Erythroblast (primary cell): ENCODE data around the gene NFATC1.

ENCODE experiments used
- GATA1 ChIP-seq: IDR thresholded peaks from 2 replicates; pipeline ENCODE4 v1.6.1; 2011; ENCODE audit warnings: low read depth, mild to moderate bottlenecking, control low read depth, low read length, moderate library complexity
- POLR2A ChIP-seq: IDR thresholded peaks from 2 replicates; pipeline ENCODE4 v1.6.1; 2011; ENCODE audit warnings: mild to moderate bottlenecking, low read length

- TF ChIP-seq POLR2A (no peak), GATA1 (no peak)
These were observed 3.5 kb upstream of the NFATC1 start for GRCh38 chr18:79392226-79392625.
